ENCODE data around the gene STK33. TPM values are rescaled to one million over a fixed set of nuclear protein-coding genes. Genes with fewer than 3 reads are reported as not detected.

The STK33 gene
- total RNA-seq, 1 experiment from 2014 or later, result 5.7 TPM

GRCh38 chr11:8356216-8356615, 237.8 kb downstream of the STK33 start:
- DNase-seq (ENCODE audit: low read depth), result no peak

- no peak for DNase-seq (ENCODE audit: low read depth)
Observed at GRCh38 chr11:8355416-8355742, 238.6 kb downstream of the STK33 start.

- peak; percentile 30 for DNase-seq (ENCODE audit: low read depth)
Observed at GRCh38 chr11:8354622-8355415, 239.2 kb downstream of the STK33 start.

GRCh38 chr11:8352876-8353505, 241.0 kb downstream of the STK33 start:
- DNase-seq (ENCODE audit: low read depth), result no peak

- DNase-seq (ENCODE audit: low read depth), result no peak
Observed at GRCh38 chr11:8352103-8352875, 241.7 kb downstream of the STK33 start.

- DNase-seq (ENCODE audit: low read depth), result no peak
Observed at GRCh38 chr11:8351223-8351622, 242.8 kb downstream of the STK33 start.

- no peak for DNase-seq (ENCODE audit: low read depth)
Observed at GRCh38 chr11:8347978-8348377, 246.1 kb downstream of the STK33 start.

- no peak for DNase-seq (ENCODE audit: low read depth)
Observed at GRCh38 chr11:8346157-8346755, 247.8 kb downstream of the STK33 start.

GRCh38 chr11:8345179-8345578, 248.8 kb downstream of the STK33 start:
- DNase-seq (ENCODE audit: low read depth), result no peak

- no peak for DNase-seq (ENCODE audit: low read depth)
Observed at GRCh38 chr11:8344346-8344745, 249.7 kb downstream of the STK33 start.

GRCh38 chr11:8342821-8343681, 251.0 kb downstream of the STK33 start:
- peak; percentile 74 for DNase-seq (ENCODE audit: low read depth)

- DNase-seq (ENCODE audit: low read depth), result no peak
Observed at GRCh38 chr11:8341996-8342395, 252.0 kb downstream of the STK33 start.

Other genes starting within 250 kb of the STK33 start
- gene TRIM66, start 88.4 kb upstream of the STK33 start, total RNA-seq (2014; rRNA removed; shearing (Covaris generic)), result 2.2 and 4.1 TPM in 2 replicates
- gene RPL27A, start 88.6 kb upstream of the STK33 start, total RNA-seq (2014; rRNA removed; shearing (Covaris generic)), result 728 and 753 TPM in 2 replicates

Measured in M059J (cell line).